Gastrocnemius medialis (tissue), 4 donors: Measurements from ENCODE around the gene SYT17.

Experiments
- POLR2A ChIP-seq, 2 donors: fragments of 450-650 bp; IDR thresholded peaks; one replicate each; pipeline ENCODE4 v1.6.1; 2017; ENCODE audit warnings: antibody characterized with exemption in 2 of 2, mild to moderate bottlenecking in 2 of 2, moderate library complexity in 2 of 2
- TF ChIP-seq, protein P1 (sequence below), 5 experiments: fragments of 450-650 bp in 3 of 5; fragments of 200-600 bp in 2 of 5; sonication (generic) in 2 of 5; IDR thresholded peaks in 4 of 5; conservative IDR thresholded peaks in 1 of 5; 1 replicate in 4 of 5; 2 replicates in 1 of 5; pipeline ENCODE4 v1.5.1; 2016 to 2019; ENCODE audit warnings: antibody characterized with exemption in 5 of 5, mild to moderate bottlenecking in 3 of 5, moderate library complexity in 3 of 5

GRCh38 chr16:19291475-19291874 lies 123.4 kb downstream of the SYT17 start:
- no peak for TF ChIP-seq POLR2A (IDR thresholded peaks at IDR 0.05)
- TF ChIP-seq, protein P1, sequence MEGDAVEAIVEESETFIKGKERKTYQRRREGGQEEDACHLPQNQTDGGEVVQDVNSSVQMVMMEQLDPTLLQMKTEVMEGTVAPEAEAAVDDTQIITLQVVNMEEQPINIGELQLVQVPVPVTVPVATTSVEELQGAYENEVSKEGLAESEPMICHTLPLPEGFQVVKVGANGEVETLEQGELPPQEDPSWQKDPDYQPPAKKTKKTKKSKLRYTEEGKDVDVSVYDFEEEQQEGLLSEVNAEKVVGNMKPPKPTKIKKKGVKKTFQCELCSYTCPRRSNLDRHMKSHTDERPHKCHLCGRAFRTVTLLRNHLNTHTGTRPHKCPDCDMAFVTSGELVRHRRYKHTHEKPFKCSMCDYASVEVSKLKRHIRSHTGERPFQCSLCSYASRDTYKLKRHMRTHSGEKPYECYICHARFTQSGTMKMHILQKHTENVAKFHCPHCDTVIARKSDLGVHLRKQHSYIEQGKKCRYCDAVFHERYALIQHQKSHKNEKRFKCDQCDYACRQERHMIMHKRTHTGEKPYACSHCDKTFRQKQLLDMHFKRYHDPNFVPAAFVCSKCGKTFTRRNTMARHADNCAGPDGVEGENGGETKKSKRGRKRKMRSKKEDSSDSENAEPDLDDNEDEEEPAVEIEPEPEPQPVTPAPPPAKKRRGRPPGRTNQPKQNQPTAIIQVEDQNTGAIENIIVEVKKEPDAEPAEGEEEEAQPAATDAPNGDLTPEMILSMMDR (IDR thresholded peaks at IDR 0.05 in 4 of 5, conservative IDR thresholded peaks at IDR 0.05 in 1 of 5) = no peak
